Measurements from ENCODE around the gene RAB42. TPM values are rescaled to one million over a fixed set of nuclear protein-coding genes. Genes with fewer than 3 reads are reported as not detected.

RAB42 gene
- total and polyA plus RNA-seq, 10 of the 15 experiments (the other 5 are each of a cell fraction or from before 2014, with no cell fraction given): 0.16 to 4.5 (median 0.49) TPM

GRCh38 chr1:28631713-28632112 is 39.6 kb downstream of the RAB42 start:
- no peak for DNase-seq (ENCODE audit: low read depth, low spot score)
- Histone ChIP-seq H3K79me2 (ENCODE audit: control insufficient read depth, insufficient read depth, low read length) (no peaks in the 10 kb centered on the region), H4K20me1 (ENCODE audit: control insufficient read depth, insufficient read depth) (no peaks in the 10 kb centered on the region), H3K36me3 (ENCODE audit: control insufficient read depth in 2 of 2, insufficient read depth in 2 of 2, low read length in 1 of 2) (peaks cover 0 to 2% of the 10 kb centered on the region in 2 experiments; a peak in 1 of 4 replicates), H3K9me3 (replicated peaks; ENCODE audit: control insufficient read depth, insufficient read depth, low read length) (peaks cover 3% of the 10 kb centered on the region; the same call in 2 of the 3 replicates), H3K9ac (ENCODE audit: control insufficient read depth, insufficient read depth, low read length) (no peak overlapping the region), H3K27ac (ENCODE audit: control insufficient read depth, insufficient read depth) (peak overlapping the region; percentile 48; the same call in 1 of the 2 replicates), H3K4me1 (ENCODE audit: control insufficient read depth, insufficient read depth, low read length) (peaks cover 13% of the 10 kb centered on the region), H3K4me2 (ENCODE audit: control insufficient read depth, insufficient read depth) (no peak overlapping the region; the same call in 1 of the 2 replicates), H3K4me3 (no peak overlapping the region), H2AFZ (ENCODE audit: control insufficient read depth, low read depth, low read length) (no peak overlapping the region), H3K27me3 (replicated peaks in 1 of 2; ENCODE audit: control insufficient read depth in 2 of 2, insufficient read depth in 2 of 2, low read length in 1 of 2) (no peaks in the 10 kb centered on the region)
- 23% methylated on average over 1 of the region's 1 CpG for WGBS (ENCODE audit: insufficient coverage, insufficient replicate concordance, low lambda C conversion rate, missing lambda C conversion rate)
- SMC1A ChIA-PET (ENCODE audit: uncharacterized antibody, unreplicated experiment): interaction anchor here (1.0 to 1.4 kb wide), 2 partner anchors 9 kb away, joined by 4 to 6 read pairs; no protein-coding TSS in a partner anchor
- FAIRE-seq: peak; percentile 75
- POLR2A ChIA-PET: interaction anchor here (0.6 to 1.1 kb wide), 2 partner anchors 10 to 38 kb away, joined by 3 to 4 read pairs; no protein-coding TSS in a partner anchor
- RAD21 ChIA-PET (ENCODE audit: unreplicated experiment): interaction anchor here (0.6 to 0.9 kb wide), 2 partner anchors 11 to 29 kb away, joined by 3 to 4 read pairs; no protein-coding TSS in a partner anchor
- CTCF ChIA-PET: interaction anchor here (0.6 to 2.0 kb wide), 4 partner anchors 9 to 208 kb away, joined by 3 to 4 read pairs (median 4); no protein-coding TSS in a partner anchor
- in situ Hi-C loops (cut with MboI) (no loop called here), intact Hi-C loops (cut with micrococcal nuclease; ENCODE audit: unreplicated experiment) (no loop called here)
- ATAC-seq: peak; percentile 86
- no TSS peak for BruUV-seq (replicated peaks)
- TF ChIP-seq RB1 (IDR thresholded peaks at IDR 0.05; ENCODE audit: borderline replicate concordance) (no peak), SPI1 (IDR thresholded peaks at IDR 0.05; ENCODE audit: borderline replicate concordance, insufficient read depth, low read depth, low read length) (peak; percentile 76), SKIL (IDR thresholded peaks at IDR 0.05; ENCODE audit: low read depth, poor library complexity, severe bottlenecking) (no peak), RUNX3 (IDR thresholded peaks at IDR 0.05; ENCODE audit: low read length) (0 out of 2 replicates have a peak, but pooled peaks have one; percentile 12), CHD4 (IDR thresholded peaks at IDR 0.05) (no peak), IRF3 (IDR thresholded peaks at IDR 0.05) (no peak), MYB (IDR thresholded peaks at IDR 0.05; ENCODE audit: borderline replicate concordance, low read depth, low read length) (no peak), MEF2B (IDR thresholded peaks at IDR 0.05; ENCODE audit: partially characterized antibody, poor library complexity, severe bottlenecking) (peak; percentile 33), MEF2A (IDR thresholded peaks at IDR 0.05; ENCODE audit: insufficient read depth, low read depth, low read length) (peak; percentile 69; the same call in 1 of the 2 replicates), JUNB (IDR thresholded peaks at IDR 0.05) (peak; percentile 70), HDAC2 (IDR thresholded peaks at IDR 0.05) (no peak), TCF3 (IDR thresholded peaks at IDR 0.05; ENCODE audit: borderline replicate concordance, insufficient read depth, low read depth, low read length) (no peak), USF1 (IDR thresholded peaks at IDR 0.05; ENCODE audit: borderline replicate concordance, extremely low read length, insufficient read depth, low read depth, low read length) (no peak), BACH1 (IDR thresholded peaks at IDR 0.05; ENCODE audit: borderline replicate concordance) (peak; percentile 78; the same call in 1 of the 2 replicates), E2F4 (IDR thresholded peaks at IDR 0.05; ENCODE audit: low read depth, low read length) (no peak), ATF7 (IDR thresholded peaks at IDR 0.05; ENCODE audit: low read depth) (peak; percentile 40; the same call in 1 of the 2 replicates), ATF2 (IDR thresholded peaks at IDR 0.05; ENCODE audit: low read length) (peak; percentile 56; the same call in 1 of the 2 replicates)

Measured in GM12878 (cell line).